Effector memory CD8-positive, alpha-beta T cell (primary cell): ENCODE data around the gene ZSCAN30.

Experiments
- ATAC-seq: fragments of 150-1000 bp; cut with Tn5 transposase; replicated peaks from 2 replicates; pipeline ENCODE4 v1.10.0; 2021; ENCODE audit warnings: mild to moderate bottlenecking, moderate library complexity
- DNase-seq, 3 experiments: peaks; one replicate each; pipeline ENCODE4 v3.0.0; 2021
- H3K27ac Mint-ChIP-seq, 2 donors: one replicate each; pipeline ENCODE4 v1.8.0; 2022; ENCODE audit warnings: mild to moderate bottlenecking in 2 of 2, mixed read lengths in 2 of 2, moderate library complexity in 2 of 2
- H3K27me3 Mint-ChIP-seq, 2 donors: one replicate each; pipeline ENCODE4 v1.8.0; 2022; ENCODE audit warnings: mixed read lengths in 2 of 2
- H3K36me3 Mint-ChIP-seq: one replicate; pipeline ENCODE4 v1.8.0; 2022; ENCODE audit warnings: mild to moderate bottlenecking, moderate library complexity, mixed read lengths; ENCODE audit not compliant: insufficient read depth
- H3K4me1 Mint-ChIP-seq, 2 donors: one replicate each; pipeline ENCODE4 v1.8.0; 2022; ENCODE audit warnings: low read depth in 2 of 2, mixed read lengths in 2 of 2
- H3K4me3 Mint-ChIP-seq, 2 donors: one replicate each; pipeline ENCODE4 v1.8.0; 2022; ENCODE audit warnings: mild to moderate bottlenecking in 2 of 2, mixed read lengths in 2 of 2, moderate library complexity in 2 of 2
- H3K9me3 Mint-ChIP-seq, 2 donors: one replicate each; pipeline ENCODE4 v1.8.0; 2022; ENCODE audit warnings: mixed read lengths in 2 of 2

ZSCAN30 gene

DNA sequence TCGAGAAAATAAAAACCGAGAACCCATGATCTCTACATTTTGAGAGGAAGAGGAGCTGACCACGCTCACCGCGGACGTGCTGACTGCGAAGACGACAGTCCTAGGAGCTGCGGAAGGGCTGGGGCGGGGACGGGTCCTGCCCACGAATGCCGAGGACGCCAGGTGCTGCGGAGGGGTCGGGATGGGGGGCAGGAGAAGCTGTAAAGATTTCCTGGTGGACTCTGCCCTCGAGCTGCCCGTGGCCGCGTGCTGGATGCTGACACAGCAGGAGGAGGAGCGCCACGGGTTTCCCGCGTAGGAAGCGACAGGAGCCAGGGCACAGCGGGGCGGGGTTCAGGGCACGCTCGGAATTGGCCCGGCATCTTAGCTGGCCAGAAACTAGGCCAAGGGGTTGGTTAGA, 22.2 kb downstream of the ZSCAN30 start:
- peak overlapping the region; percentile 94 to 98 for H3K4me3 Mint-ChIP-seq
- H3K4me1 Mint-ChIP-seq = peaks cover 14 to 26% of the 10 kb centered on the region in 2 donors
- DNase-seq (peak in 2 of 3 experiments; percentile 7 to 10), ATAC-seq (peak; percentile 14)
- H3K36me3 Mint-ChIP-seq = peaks cover 2% of the 10 kb centered on the region
- peaks cover 0 to 7% of the 10 kb centered on the region in 2 donors for H3K9me3 Mint-ChIP-seq
- H3K27me3 Mint-ChIP-seq = no peaks in the 10 kb centered on the region
- peak overlapping the region; percentile 93 to 96 for H3K27ac Mint-ChIP-seq

DNA sequence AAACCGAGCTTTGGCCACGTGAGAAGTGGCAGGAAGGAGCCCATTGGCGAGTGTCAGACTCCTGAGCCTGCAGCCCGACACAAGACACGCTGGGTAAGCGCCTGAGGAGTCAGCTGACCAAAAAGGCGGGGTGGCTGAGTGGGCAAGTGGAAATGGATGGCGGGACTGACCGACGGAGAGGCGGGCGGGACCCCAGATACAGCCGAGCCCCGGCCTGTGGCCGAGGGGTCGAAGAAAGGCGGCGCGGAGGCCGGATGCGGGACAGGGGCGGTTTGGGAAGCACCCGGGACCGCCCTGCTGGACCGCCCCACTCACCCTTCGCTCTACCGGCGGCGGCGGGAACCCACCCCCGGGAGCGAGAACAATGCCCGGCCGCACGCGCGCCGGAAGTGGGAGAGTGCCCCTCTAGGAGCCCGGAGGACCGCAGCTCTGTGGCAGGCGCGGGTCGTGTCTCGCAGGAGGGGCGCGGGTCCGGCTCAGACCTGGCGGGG, 22.8 kb downstream of the ZSCAN30 start:
- Mint-ChIP-seq H3K9me3 (peaks cover 0 to 7% of the 10 kb centered on the region in 2 donors), H3K36me3 (peaks cover 2% of the 10 kb centered on the region), H3K4me3 (peak overlapping the region; percentile 94 to 98), H3K4me1 (peaks cover 14 to 26% of the 10 kb centered on the region in 2 donors), H3K27me3 (no peaks in the 10 kb centered on the region), H3K27ac (peak overlapping the region; percentile 93 to 96)
- peak; percentile 57 to 64 (median 62) for DNase-seq
- ATAC-seq = peak; percentile 84

GRCh38 chr18:35264409-35264808, 25.6 kb downstream of the ZSCAN30 start:
- Mint-ChIP-seq H3K27ac (no peak overlapping the region), H3K36me3 (peaks cover 2% of the 10 kb centered on the region), H3K9me3 (peaks cover 0 to 7% of the 10 kb centered on the region in 2 donors)

DNA sequence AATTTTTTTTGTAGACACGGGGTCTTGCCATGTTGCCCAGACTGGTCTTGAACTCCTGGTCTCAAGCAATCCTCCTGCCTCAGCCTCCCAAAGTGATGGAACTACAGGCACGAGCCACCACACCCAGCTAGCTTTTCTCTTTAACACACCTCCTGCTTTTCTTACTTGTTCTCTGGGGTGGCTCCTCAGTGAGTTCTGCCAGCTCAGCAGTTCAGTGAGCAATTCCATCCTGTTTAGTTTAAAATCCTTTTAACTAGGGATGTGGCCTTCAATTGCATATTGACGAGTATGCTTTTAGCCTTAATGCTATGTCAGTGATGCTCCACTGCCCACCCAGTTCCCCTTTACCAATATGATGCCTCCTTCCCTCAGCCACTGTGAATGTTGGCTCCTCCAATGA, 33.1 kb downstream of the ZSCAN30 start:
- H3K4me1 Mint-ChIP-seq = no peaks in the 10 kb centered on the region
- no peak for DNase-seq
- H3K36me3 Mint-ChIP-seq = no peaks in the 10 kb centered on the region
- peaks cover 10 to 26% of the 10 kb centered on the region in 2 donors for H3K9me3 Mint-ChIP-seq
- no peak for ATAC-seq
- no peak overlapping the region for H3K27ac Mint-ChIP-seq
- H3K27me3 Mint-ChIP-seq = no peaks in the 10 kb centered on the region
- H3K4me3 Mint-ChIP-seq = no peak overlapping the region

More at GRCh38 chr18:35264409-35264808, 25.6 kb downstream of the ZSCAN30 start:
- ATAC-seq (no peak), DNase-seq (no peak)
- Mint-ChIP-seq H3K27me3 (no peaks in the 10 kb centered on the region), H3K4me3 (no peak overlapping the region), H3K4me1 (peaks cover 14 to 26% of the 10 kb centered on the region in 2 donors)

GRCh38 chr18:35253655-35254287, 36.3 kb downstream of the ZSCAN30 start:
- peaks cover 10 to 26% of the 10 kb centered on the region in 2 donors for H3K9me3 Mint-ChIP-seq
- no peak overlapping the region for H3K4me3 Mint-ChIP-seq
- no peaks in the 10 kb centered on the region for H3K27me3 Mint-ChIP-seq
- no peak for ATAC-seq
- DNase-seq = no peak
- no peaks in the 10 kb centered on the region for H3K4me1 Mint-ChIP-seq
- peak overlapping the region in 1 of 2 donors; percentile 32 for H3K27ac Mint-ChIP-seq
- H3K36me3 Mint-ChIP-seq = peaks cover 3% of the 10 kb centered on the region

GRCh38 chr18:35252466-35252865, 37.6 kb downstream of the ZSCAN30 start:
- Mint-ChIP-seq H3K36me3 (peaks cover 8% of the 10 kb centered on the region), H3K4me1 (no peaks in the 10 kb centered on the region), H3K9me3 (peaks cover 10 to 26% of the 10 kb centered on the region in 2 donors), H3K27ac (no peak overlapping the region), H3K4me3 (no peak overlapping the region), H3K27me3 (no peaks in the 10 kb centered on the region)
- DNase-seq (no peak), ATAC-seq (no peak)

GRCh38 chr18:35248429-35248828, 41.6 kb downstream of the ZSCAN30 start:
- peaks cover 39% of the 10 kb centered on the region for H3K36me3 Mint-ChIP-seq
- H3K27ac Mint-ChIP-seq = no peak overlapping the region
- peaks cover 3 to 15% of the 10 kb centered on the region in 2 donors for H3K4me1 Mint-ChIP-seq
- ATAC-seq (no peak), DNase-seq (no peak)
- no peaks in the 10 kb centered on the region for H3K27me3 Mint-ChIP-seq
- peaks cover 6 to 13% of the 10 kb centered on the region in 2 donors for H3K9me3 Mint-ChIP-seq
- H3K4me3 Mint-ChIP-seq = no peak overlapping the region

GRCh38 chr18:35247412-35248249, 42.4 kb downstream of the ZSCAN30 start:
- Mint-ChIP-seq H3K36me3 (peaks cover 43% of the 10 kb centered on the region), H3K9me3 (peaks cover 2 to 5% of the 10 kb centered on the region in 2 donors), H3K27me3 (no peaks in the 10 kb centered on the region), H3K4me3 (no peak overlapping the region), H3K27ac (peak overlapping the region in 1 of 2 donors; percentile 61), H3K4me1 (peaks cover 4 to 17% of the 10 kb centered on the region in 2 donors)
- ATAC-seq = no peak
- DNase-seq = no peak

DNA sequence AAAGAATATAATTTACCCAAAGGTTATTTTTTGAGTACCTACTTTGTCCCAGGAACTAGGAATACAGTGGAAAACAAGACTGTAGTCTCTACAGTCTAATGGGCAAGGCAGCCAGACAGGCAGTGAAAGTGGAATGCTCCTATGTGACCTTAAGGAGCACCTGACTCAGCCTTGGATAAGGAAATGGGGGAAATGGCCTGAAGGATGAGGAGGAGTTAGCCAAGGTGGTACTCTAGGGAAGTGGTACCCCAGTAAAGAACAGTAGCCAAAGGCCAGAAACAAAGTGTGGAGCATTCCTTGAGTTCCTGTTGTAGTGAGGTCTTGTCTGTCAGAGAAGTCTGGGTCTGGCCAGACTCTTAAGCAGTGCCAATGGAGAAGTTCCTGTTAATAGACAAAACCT, 43.2 kb downstream of the ZSCAN30 start:
- peaks cover 43% of the 10 kb centered on the region for H3K36me3 Mint-ChIP-seq
- H3K27me3 Mint-ChIP-seq = no peaks in the 10 kb centered on the region
- peak overlapping the region in 1 of 2 donors; percentile 61 for H3K27ac Mint-ChIP-seq
- peaks cover 7 to 17% of the 10 kb centered on the region in 2 donors for H3K4me1 Mint-ChIP-seq
- DNase-seq (no peak), ATAC-seq (no peak)
- H3K4me3 Mint-ChIP-seq = no peak overlapping the region
- H3K9me3 Mint-ChIP-seq = peaks cover 0 to 2% of the 10 kb centered on the region in 2 donors

DNA sequence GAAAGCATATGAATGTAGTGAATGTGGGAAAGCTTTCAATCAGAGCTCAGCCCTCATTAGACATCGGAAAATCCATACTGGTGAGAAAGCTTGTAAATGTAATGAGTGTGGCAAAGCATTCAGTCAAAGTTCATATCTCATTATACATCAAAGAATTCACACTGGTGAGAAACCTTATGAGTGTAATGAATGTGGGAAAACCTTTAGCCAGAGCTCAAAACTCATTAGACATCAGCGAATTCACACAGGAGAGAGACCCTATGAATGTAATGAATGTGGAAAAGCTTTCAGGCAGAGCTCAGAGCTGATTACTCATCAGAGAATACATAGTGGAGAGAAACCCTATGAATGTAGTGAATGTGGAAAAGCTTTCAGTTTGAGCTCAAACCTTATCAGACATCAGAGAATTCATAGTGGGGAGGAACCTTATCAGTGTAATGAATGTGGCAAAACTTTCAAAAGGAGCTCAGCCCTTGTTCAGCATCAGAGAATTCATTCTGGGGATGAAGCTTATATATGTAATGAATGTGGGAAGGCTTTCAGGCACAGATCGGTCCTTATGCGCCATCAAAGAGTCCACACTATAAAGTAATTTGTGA, 44.2 kb downstream of the ZSCAN30 start:
- Mint-ChIP-seq H3K36me3 (peaks cover 47% of the 10 kb centered on the region), H3K27me3 (no peaks in the 10 kb centered on the region), H3K9me3 (peaks cover 0 to 2% of the 10 kb centered on the region in 2 donors), H3K4me3 (no peak overlapping the region), H3K4me1 (peaks cover 7 to 22% of the 10 kb centered on the region in 2 donors), H3K27ac (no peak overlapping the region)
- DNase-seq (no peak), ATAC-seq (no peak)

DNA sequence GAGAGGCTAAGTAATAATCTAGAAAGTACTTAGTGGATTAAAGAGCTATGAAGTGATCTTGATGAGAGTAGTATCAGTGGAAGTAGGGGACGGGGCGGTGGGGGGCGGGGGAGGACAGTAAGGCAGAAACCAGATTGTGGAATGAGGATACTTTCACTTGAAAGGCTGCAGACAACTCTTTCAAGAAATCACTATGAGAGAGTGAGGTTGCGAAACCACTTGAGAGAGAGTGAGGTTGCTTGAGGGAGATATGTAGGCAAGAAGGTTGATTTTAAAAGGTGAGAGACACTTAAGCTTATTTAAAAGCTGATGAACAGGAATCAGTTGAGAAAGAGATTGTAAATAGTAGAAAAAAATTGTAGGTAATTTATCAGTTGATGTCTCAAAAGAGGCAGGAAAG, 45.4 kb downstream of the ZSCAN30 start:
- Mint-ChIP-seq H3K27ac (no peak overlapping the region), H3K27me3 (no peaks in the 10 kb centered on the region), H3K4me1 (peaks cover 7 to 22% of the 10 kb centered on the region in 2 donors), H3K9me3 (peaks cover 0 to 2% of the 10 kb centered on the region in 2 donors), H3K4me3 (no peak overlapping the region), H3K36me3 (peaks cover 53% of the 10 kb centered on the region)
- DNase-seq (no peak), ATAC-seq (no peak)

- no peak for DNase-seq
- Mint-ChIP-seq H3K4me3 (no peak overlapping the region), H3K27me3 (no peaks in the 10 kb centered on the region), H3K27ac (no peak overlapping the region), H3K4me1 (peaks cover 7 to 22% of the 10 kb centered on the region in 2 donors), H3K9me3 (peaks cover 0 to 2% of the 10 kb centered on the region in 2 donors), H3K36me3 (peaks cover 48% of the 10 kb centered on the region)
- no peak for ATAC-seq
Observed at GRCh38 chr18:35242426-35242825, 47.6 kb downstream of the ZSCAN30 start.

DNA sequence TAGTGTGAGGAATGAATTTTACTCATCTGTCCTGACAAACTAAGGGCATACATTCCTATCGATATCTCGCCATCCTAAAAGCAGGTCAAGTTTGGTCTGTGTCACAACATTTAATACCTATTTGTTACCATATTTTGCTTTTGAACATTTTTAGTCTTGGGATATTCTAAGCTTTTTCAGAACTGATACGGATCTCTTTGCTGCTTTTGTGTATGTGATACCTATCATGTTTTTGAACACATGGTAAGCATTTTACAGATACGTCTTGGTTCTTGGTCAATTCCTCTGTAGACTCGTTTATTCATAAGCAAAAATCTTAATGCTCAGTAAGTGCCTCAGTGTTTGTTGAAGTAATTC, 48.6 kb downstream of the ZSCAN30 start:
- Mint-ChIP-seq H3K27me3 (no peaks in the 10 kb centered on the region), H3K9me3 (peaks cover 0 to 2% of the 10 kb centered on the region in 2 donors), H3K4me3 (peak overlapping the region; percentile 98 to 99), H3K4me1 (peaks cover 4 to 17% of the 10 kb centered on the region in 2 donors), H3K27ac (peak overlapping the region; percentile 99 to 100), H3K36me3 (peaks cover 43% of the 10 kb centered on the region)
- ATAC-seq (no peak), DNase-seq (no peak)
